Right cardiac atrium (tissue), 5 donors: ENCODE results near the gene XAB2. TPM values are rescaled to one million over a fixed set of nuclear protein-coding genes. Genes with fewer than 3 reads are reported as not detected.
A peak's percentile ranks its signal among the peaks of the same experiment; 100 is the strongest.

Source experiments
- ATAC-seq, 2 donors: fragments of 200-7000 bp; cut with Tn5 transposase; one replicate each; pipeline versions ENCODE4 v1.8.0 to v1.9.1; 2020; ENCODE audit warnings: moderate library complexity in 2 of 2, mild to moderate bottlenecking in 1 of 2
- DNase-seq, 3 donors: peaks; one replicate each; pipeline ENCODE4 v3.0.0-alpha.2; 2020
- H3K27ac ChIP-seq: one replicate; pipeline ENCODE4 v1.5.1; 2013; ENCODE audit warnings: mild to moderate bottlenecking, low read length, control low read depth, moderate library complexity
- H3K27me3 ChIP-seq: one replicate; pipeline ENCODE4 v1.6.1; 2013; ENCODE audit not compliant: control insufficient read depth, insufficient read depth
- H3K4me1 ChIP-seq: one replicate; pipeline ENCODE4 v1.6.1; 2013; ENCODE audit warnings: low read length; ENCODE audit not compliant: control insufficient read depth, insufficient read depth
- H3K4me3 ChIP-seq: one replicate; pipeline ENCODE4 v1.5.1; 2013; ENCODE audit warnings: low read length, control low read depth
- H3K9me3 ChIP-seq: one replicate; pipeline ENCODE4 v1.6.1; 2013; ENCODE audit warnings: low read length; ENCODE audit not compliant: control insufficient read depth
- WGBS: extraction: QIAGEN DNeasy Blood & Tissue Kit; methylation state at CpG from one replicate; pipeline ENCODE4 v1.1.7; 2013; 5-methylcytosine and 5-hydroxymethylcytosine counted together
- intact Hi-C, 4 donors: fragments of 100-400 bp; cut with DNase I; formaldehyde crosslinking; loops; one replicate each; pipeline versions ENCODE4 v1.11.0 to v1.14.0; 2022 to 2023
- polyA plus RNA-seq: library from polyadenylated mRNA; stranded (reverse); fragments of 200-250 nt; gene quantifications from one replicate; pipeline ENCODE4 v1.2.3, GENCODE V29; 2013
- total RNA-seq, 4 donors: library from RNA; stranded (reverse); fragmentation: NEBNext Ultra II Directional; extraction: Animal tissue kit (Norgen Biotek cat#: 25700); gene quantifications; one replicate each; pipeline ENCODE4 v1.2.1, GENCODE V29; 2021
- donor health status: healthy with polysubstance abuse.
- donor health status: DM: no; HTN: yes; CAD: no.
- donor health status: DM: no; HTN: no; CAD: no.
- donor health status: DM: no; HTN: yes; CAD: no; lungs with severe emphysema.
- donor health status: DM: yes; HTN: yes; CAD: no.

The XAB2 gene
- total and polyA plus RNA-seq, 5 donors, result 18.9 to 27.3 (median 25.0) TPM

DNA sequence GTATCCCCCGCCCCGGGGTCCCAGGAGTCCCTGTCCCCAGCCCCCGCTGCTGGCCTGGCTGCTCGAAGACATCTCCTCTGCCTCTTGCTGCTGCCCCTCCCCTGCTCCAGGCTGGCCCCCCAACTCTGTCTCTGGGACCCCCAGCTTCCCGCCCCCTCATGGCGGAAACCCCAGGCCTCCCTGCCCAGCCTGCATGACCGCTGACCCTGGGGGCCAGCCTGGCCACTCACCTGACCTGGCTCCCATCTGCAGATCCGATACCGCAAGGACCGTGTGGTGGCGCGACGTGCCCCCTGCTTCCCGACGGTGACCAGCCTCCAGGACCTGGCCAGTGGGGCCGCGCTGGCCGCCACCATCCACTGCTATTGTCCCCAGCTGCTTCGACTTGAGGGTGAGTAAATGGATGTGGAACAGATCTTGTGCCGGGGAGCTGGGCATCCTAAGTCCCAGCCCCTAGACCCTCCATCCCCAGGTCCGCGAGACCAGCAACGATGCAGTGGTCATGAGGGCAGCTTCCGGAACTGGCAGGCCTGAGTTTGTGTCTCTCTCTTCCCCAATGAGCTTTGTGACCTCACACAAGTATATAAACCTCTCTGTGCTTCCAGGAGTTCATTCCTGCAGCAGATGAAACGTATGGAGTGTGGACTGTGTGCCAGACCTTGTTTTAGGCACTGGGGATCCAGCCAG, 21.3 kb downstream of the XAB2 start:
- Histone ChIP-seq H3K4me1 (no peaks in the 10 kb centered on the region), H3K9me3 (no peaks in the 10 kb centered on the region), H3K27ac (no peak overlapping the region), H3K4me3 (no peak overlapping the region), H3K27me3 (no peaks in the 10 kb centered on the region)
- intact Hi-C loops, result no loop called here
- WGBS, result 87% methylated on average over 25 of the region's 25 CpGs
- ATAC-seq, result no peak
- no peak for DNase-seq

DNA sequence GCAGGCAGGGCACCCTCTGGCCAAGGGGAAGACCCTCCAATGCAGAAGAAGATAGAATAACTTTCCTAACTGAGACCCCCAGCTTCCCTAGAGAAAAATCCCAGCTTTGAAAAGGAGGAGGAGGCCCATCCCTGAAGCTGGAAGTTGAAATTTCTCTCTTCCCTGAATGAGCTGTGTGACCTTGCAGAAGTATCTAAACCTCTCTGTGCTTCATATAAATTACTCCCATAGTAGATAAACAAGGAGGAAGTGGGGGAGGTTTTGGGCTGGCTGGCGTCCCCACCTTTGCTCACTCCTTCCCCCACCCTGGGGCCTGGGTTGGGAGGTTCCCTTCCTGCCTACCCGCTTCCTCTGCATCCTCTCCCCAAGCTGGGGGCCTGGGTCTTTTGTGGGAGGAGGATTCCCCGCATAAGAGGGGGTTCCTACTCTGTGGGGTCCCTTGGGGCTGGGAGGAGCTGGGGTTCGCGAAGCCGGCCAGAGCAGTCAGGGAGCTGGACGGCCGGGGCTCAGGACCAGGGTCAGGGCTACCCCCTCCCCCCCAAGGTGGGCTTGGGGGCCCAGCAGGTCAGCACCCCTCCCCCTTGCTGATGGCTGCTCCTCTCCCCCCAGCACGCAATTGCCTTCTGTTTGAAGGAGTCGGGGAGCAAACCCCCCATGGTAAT, 22.0 kb downstream of the XAB2 start:
- Histone ChIP-seq H3K4me3 (no peak overlapping the region), H3K27ac (no peak overlapping the region), H3K4me1 (no peaks in the 10 kb centered on the region), H3K9me3 (no peaks in the 10 kb centered on the region), H3K27me3 (no peaks in the 10 kb centered on the region)
- WGBS, result 73% methylated on average over 10 of the region's 10 CpGs
- intact Hi-C loops, result no loop called here
- ATAC-seq, result no peak
- no peak for DNase-seq

DNA sequence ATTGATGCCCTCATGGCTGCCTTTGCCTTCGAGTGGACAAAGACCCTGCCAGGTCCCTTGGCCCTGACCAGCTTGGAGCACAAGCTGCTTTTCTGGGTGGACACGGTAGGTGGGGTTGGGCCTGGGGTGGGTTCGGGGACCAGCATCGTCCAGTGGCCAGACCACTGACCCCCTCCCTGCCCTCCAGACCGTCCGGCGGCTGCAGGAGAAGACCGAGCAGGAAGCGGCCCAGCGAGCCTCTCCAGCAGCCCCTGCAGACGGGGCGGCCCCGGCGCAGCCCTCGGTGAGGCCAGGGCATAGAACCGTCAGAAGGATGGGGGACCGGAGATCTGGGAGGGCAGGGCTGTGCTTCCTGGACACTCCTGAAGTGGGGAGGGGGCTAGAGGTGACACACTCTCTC, 23.1 kb downstream of the XAB2 start:
- no peaks in the 10 kb centered on the region for H3K27me3 ChIP-seq
- intact Hi-C loops, result no loop called here
- WGBS, result 80% methylated on average over 17 of the region's 17 CpGs
- ATAC-seq (no peak), DNase-seq (peak in 1 of 3 donors; percentile 55)
- no peak overlapping the region for H3K4me3 ChIP-seq
- H3K9me3 ChIP-seq, result no peaks in the 10 kb centered on the region
- H3K27ac ChIP-seq, result no peak overlapping the region
- no peaks in the 10 kb centered on the region for H3K4me1 ChIP-seq

DNA sequence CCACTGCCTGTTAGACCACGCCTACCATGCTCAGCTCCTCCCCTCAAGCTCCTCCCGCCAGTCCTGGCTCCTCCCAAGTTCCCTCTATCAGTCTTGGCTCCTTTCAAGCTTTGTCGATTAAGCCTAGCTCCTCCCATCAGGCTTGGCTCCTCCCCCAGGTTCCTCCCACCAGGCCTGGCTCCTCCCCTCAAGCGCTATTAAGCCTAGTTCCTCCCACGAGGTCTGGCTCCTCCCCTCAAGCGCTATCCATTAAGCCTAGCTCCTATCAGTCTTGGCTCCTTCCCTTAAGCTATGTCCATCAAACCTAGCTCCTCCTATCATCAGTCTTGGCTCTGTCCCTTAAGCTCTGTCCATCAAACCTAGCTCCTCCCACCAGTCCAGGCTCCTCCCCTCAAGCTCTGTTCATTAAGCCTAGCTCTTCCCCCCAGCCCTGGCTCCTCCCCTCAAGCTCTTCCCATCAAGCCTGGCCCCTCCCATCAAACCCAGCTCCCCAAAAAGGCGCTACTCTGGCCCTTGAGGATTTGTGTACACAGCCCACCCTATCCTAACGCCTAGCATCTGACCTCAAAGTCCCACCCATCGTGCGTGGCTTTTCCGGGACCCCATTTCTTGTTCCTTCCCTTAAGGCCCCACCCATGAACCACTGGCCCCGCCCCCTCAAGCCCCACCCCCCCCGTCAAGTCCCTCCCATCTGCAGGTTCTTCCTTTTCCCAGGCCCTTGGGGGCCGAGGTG, 23.7 kb downstream of the XAB2 start:
- H3K27ac ChIP-seq, result no peak overlapping the region
- WGBS, result 68% methylated on average over 14 of the region's 14 CpGs
- ATAC-seq, result no peak
- no peaks in the 10 kb centered on the region for H3K9me3 ChIP-seq
- H3K4me1 ChIP-seq, result no peaks in the 10 kb centered on the region
- no peak overlapping the region for H3K4me3 ChIP-seq
- peak in 1 of 3 donors; percentile 26 for DNase-seq
- intact Hi-C loops, result no loop called here
- H3K27me3 ChIP-seq, result no peaks in the 10 kb centered on the region

DNA sequence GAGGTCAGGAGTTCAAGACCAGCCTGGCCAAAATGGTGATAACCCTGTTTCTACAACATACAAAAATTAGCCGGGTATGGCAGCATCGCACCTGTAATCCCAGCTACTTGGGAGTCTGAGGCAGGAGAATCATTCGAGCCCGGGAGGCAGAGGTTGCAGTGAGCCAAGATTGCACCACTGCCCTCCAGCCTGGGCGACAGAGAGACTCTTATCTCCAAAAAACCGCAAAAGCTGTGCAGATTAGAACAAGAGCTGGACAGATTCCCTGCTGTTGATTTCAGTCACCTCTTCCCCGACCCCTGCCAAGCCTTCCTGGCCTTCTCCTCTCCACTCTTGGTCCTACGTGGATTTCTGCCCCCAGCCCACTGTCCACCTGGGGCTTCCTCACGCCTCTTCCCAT, 25.4 kb downstream of the XAB2 start:
- Histone ChIP-seq H3K4me1 (no peaks in the 10 kb centered on the region), H3K27ac (no peak overlapping the region), H3K4me3 (no peak overlapping the region), H3K9me3 (no peaks in the 10 kb centered on the region), H3K27me3 (no peaks in the 10 kb centered on the region)
- whole genome bisulfite sequencing, result 59% methylated on average over 9 of the region's 9 CpGs
- intact Hi-C loops, result no loop called here
- ATAC-seq (no peak), DNase-seq (peak in 1 of 3 donors; percentile 29)

DNA sequence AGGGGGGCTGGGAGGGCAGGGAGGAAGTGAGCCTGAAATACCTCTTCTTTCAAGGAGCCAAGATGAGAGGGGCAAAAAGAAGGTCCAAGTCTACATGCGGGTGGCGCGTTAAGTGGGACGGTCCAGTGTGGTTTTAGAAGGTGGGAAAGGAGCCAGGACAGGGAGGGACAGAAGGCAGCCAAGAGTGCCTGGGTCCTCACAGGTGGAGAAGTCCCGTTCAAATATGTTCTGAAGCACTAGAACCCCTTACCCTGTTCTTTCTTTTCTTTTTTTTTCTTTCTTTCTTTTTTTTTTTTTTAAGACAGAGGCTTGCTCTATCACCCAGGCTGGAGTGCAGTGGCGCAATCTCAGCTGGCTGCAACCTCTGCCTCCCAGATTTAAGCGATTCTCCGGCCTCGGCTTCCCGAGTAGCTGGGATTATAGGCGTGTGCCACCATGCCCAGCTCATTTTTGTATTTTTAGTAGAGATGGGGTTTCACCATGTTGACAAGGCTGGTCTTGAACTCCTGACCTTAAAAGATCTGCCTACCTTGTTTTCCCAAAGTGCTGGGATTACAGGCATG, 26.3 kb downstream of the XAB2 start:
- WGBS, result 53% methylated on average over 11 of the region's 11 CpGs
- intact Hi-C loops, result no loop called here
- no peaks in the 10 kb centered on the region for H3K27me3 ChIP-seq

DNA sequence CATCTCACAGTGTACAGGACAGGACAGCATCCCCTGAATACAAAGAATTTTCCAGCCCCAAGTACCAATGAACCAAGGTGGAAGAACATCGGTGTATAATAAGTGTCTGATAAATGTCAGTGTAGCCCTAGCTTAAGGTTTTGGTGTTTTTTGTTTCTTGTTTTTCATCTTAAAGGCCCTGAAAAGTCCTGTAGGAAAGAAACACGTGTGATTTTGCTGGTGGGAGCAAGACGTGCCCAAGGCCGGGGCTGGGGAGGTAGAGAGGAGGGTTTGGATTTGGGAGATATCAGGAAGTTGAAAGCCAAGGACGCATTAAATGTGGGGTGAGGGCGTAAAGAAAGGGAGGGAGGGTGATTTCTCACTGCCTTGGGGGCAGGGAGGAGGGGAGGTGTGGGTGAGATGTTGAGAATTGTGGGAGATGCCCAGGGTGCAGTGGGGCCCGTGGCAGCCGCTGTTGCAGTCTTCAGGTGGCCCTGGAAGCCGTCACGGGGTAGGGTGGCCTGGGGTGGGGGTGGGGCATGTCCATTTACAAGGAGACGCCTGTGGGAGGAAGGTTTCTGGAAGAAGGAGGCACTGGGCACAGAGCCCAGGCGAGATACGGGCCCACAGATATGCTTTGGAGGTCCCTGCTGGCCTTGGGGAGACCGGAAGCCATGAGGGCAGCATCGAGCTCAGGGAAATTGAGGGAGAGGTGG, 27.0 kb downstream of the XAB2 start:
- no peaks in the 10 kb centered on the region for H3K27me3 ChIP-seq
- intact Hi-C loops, result no loop called here
- H3K27ac ChIP-seq, result no peak overlapping the region
- no peaks in the 10 kb centered on the region for H3K4me1 ChIP-seq
- no peak overlapping the region for H3K4me3 ChIP-seq
- peak in 2 of 3 donors; percentile 49 to 78 for DNase-seq
- ATAC-seq, result peak; percentile 39 to 57
- WGBS, result 32% methylated on average over 15 of the region's 15 CpGs
- no peaks in the 10 kb centered on the region for H3K9me3 ChIP-seq

More for the DNA sequence above, 26.3 kb downstream of the XAB2 start:
- Histone ChIP-seq H3K27ac (no peak overlapping the region), H3K4me3 (no peak overlapping the region), H3K4me1 (no peaks in the 10 kb centered on the region), H3K9me3 (no peaks in the 10 kb centered on the region)
- DNase-seq (peak in 1 of 3 donors; percentile 30), ATAC-seq (no peak)

DNA sequence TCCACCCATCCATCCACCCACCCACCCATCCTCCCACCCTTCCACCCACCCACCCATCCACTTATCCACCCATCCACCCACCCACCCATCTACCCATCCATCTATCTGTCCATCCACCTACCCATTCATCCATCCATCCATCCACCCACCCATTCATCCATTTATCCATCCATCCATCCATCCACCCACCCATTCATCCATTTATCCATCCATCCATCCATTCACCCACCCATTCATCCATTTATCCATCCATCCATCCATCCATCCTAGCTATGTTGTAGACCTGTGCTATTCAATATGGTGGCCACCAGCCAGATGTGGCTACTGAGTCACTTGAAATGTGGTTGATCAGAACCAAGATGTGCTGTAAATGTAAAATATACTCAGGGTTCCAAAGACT, 28.6 kb downstream of the XAB2 start:
- Histone ChIP-seq H3K27ac (no peak overlapping the region), H3K9me3 (no peaks in the 10 kb centered on the region), H3K27me3 (no peaks in the 10 kb centered on the region), H3K4me1 (no peaks in the 10 kb centered on the region), H3K4me3 (no peak overlapping the region)
- ATAC-seq (no peak), DNase-seq (no peak)
- intact Hi-C loops, result no loop called here

DNA sequence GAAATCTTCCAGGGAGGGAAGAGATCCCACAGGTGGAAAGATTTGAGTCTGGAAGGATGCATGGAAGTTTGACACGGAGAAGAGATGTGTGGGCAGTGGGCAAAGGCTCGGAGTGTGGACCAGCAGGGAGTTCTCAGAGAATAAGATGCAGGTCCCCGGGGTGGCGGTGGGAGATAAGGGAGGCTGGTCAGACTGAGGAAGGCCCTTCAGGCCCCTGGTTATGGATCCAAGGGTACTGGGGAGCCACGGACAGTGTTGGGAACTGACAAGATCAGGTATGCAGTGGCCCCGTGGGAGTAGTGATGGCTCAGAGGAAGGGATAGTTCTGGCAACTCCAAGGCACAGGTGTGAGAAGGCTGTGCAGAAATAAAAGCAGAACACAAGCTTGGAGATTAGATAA, 31.2 kb downstream of the XAB2 start:
- ATAC-seq (no peak), DNase-seq (no peak)
- intact Hi-C loops, result no loop called here
- Histone ChIP-seq H3K4me3 (no peak overlapping the region), H3K9me3 (no peaks in the 10 kb centered on the region), H3K4me1 (no peaks in the 10 kb centered on the region), H3K27ac (no peak overlapping the region), H3K27me3 (no peaks in the 10 kb centered on the region)
- WGBS, result 63% methylated on average over 6 of the region's 6 CpGs

DNA sequence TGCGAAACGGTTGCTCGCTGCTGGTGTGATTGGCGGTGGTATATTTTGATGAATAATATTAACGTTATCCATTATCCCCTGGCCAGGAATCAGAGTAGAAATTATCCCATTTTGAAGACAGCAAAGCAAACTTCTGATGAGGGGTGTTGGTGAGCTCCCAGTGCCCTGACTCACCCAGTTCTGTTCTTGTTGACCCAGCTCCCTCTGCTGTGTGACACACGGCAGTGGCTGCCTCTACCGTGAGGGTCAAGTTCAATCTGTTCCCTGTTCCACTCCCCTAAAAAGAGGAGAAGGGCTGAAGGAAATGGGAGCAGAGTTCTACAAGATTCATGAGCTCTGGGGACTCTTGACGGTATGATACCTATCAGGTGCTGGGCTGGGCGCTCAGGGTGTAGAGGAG, 31.7 kb downstream of the XAB2 start:
- 70% methylated on average over 9 of the region's 9 CpGs for WGBS
- H3K27ac ChIP-seq, result no peak overlapping the region
- H3K4me1 ChIP-seq, result no peaks in the 10 kb centered on the region
- ATAC-seq, result no peak
- intact Hi-C loops, result no loop called here
- H3K9me3 ChIP-seq, result no peaks in the 10 kb centered on the region
- no peaks in the 10 kb centered on the region for H3K27me3 ChIP-seq
- no peak overlapping the region for H3K4me3 ChIP-seq
- no peak for DNase-seq
